Stimulated activated naive CD4-positive, alpha-beta T cell (primary cell): ENCODE data around the gene NIPAL3.
A peak's percentile ranks its signal among the peaks of the same experiment; 100 is the strongest.

Source experiments
- DNase-seq, 6 experiments: peaks; one replicate each; lab custom pipeline; 2025; lab: John Stamatoyannopoulos, UW

Gene NIPAL3

DNA sequence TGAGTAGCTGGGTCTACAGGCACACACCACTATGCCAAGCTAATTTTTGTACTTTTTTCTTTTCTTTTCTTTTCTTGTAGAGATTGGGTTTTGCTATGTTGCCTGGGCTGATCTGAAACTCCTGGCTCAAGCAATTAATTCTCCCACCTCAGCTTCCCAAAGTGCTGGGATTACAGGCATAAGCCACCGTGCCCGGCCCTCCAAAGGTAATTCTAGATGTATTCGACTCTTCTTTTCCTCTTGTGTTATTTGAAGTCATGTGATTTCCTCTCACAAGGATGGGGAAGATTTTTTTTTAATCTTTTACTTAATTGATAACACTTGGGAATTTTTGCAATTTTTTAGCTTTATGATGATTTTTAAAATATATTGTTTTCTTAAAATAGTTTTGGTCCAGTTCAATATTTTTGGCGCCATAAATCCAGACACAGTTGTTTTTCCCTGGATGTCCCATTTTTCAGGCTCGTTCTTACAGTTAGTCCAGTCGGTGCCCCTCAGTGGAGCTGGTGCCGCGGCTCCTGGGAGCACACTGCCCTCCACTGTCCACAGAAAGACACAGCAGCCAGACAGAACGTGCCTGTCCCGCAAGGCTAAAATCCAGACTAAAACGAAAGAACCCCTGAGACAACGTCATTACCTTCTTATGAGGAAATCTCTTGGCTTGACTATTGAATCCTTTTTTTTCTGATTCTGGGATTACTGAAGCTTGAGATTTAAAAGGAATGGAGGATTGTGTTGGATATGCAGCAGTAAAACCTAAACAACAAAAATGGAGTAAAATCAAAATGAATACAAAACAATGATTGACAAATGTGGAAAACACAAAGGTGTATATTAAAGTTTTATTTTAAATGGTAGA is 24.4 kb upstream of the NIPAL3 start:
- DNase-seq = peak; percentile 9 to 60 (median 50)

DNA sequence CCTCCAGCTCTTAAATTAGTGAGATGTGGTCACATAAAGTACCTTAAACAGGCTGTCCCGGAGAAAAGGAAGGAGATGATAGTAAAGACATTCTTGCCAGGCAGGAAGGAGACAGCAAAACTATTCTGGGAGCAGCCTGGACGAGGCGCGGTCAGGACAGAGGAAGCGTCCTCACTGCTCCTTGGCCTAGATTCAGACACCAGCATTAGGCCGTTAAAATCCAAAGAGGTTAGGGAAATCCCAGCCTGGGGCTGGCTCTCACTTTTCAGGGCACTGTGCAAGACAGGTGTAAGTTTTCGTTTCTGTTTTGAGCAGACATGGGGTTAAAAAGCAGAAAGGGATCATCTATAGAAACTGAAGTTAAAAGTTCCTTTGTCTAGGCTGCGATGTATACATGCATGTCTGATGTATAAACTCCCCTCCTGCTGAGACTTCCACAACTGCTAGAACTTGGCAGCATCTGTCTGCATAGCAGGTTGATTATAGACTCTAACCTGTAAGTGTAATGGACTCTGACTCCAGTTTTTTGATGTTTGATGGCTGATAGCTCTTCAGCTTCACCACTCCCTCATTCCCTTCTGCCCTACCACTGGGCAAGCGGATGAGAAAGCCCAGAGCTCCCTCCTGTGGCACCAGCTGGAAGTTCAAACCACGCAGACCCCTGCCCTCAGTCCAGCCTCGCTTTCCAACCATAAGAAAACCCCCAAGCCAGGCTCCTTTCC is 23.6 kb upstream of the NIPAL3 start:
- DNase-seq = peak; percentile 12 to 55 (median 35)

DNA sequence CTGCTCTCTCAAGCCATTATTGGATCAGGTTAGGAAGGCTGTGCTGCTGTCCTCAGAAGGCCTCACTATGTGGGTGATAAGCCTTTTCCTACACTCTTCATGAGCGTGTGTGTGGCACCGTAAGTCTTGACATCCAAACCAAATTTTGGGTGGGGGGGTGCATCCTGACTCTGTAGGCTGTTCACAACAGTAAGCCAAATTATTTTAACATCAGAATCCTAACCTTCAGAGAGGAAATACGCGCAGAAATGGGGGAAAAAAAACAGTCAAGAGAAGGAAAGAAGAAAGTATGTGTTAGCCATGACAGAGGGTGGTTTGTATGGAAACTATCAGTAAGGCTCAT is 23.0 kb upstream of the NIPAL3 start:
- DNase-seq = no peak

DNA sequence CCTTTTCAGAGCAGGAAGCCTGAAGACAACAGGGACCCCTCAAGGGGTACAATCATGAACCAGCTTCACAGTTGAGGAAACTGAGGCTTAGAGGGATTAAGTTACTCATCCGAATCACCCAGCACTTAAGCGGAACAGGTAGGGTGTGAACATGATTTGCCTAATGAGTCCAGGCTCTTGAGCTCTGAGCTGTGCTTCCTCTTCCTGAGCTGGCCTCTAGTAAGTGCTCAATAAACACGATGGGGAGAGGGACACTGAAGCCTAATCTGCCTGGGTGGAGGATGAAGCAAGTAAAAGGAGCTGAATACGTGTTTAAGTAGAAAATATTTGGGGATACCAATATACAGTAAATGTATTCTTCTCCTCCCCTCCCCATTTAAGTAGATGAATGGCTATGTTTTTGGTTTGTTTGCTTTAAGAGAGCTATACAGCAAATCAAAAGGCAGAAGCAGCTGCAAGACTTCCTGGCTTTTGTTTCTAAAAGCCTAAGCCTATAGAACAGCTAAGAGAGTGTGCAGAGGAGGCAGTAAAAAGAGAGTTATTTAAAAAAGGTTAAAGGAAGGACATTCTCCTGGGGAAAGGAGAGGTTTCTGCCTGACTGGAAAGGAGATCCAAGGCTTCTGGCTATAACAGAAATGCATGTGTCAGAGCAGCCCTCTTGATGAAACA is 22.5 kb upstream of the NIPAL3 start:
- DNase-seq = peak in 3 of 6 experiments; percentile 19 to 46 (median 42)

DNA sequence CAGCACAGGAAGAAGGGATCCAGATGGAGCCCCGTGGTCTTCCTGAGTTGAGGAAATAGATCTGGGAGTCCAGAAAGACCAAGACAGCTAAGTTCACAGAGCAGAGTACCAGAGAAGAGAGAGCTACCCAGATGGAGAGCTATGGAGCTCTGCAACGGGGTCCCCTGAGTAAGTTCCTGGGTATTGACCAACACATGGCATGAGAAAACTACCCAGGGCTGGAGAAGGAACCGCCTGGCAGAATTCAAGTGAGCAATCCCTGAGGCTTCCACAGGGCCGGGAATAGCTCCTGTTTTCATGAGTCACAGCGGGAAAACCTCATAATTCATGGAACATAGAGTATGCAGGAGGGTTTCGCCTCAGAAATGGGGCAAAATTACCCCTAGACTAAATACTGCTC is 21.7 kb upstream of the NIPAL3 start:
- DNase-seq = no peak

- no peak for DNase-seq
Measured at GRCh38 chr1:24400065-24400464, 15.5 kb upstream of the NIPAL3 start.

- DNase-seq = no peak
Measured at GRCh38 chr1:24403806-24404205, 11.8 kb upstream of the NIPAL3 start.

DNA sequence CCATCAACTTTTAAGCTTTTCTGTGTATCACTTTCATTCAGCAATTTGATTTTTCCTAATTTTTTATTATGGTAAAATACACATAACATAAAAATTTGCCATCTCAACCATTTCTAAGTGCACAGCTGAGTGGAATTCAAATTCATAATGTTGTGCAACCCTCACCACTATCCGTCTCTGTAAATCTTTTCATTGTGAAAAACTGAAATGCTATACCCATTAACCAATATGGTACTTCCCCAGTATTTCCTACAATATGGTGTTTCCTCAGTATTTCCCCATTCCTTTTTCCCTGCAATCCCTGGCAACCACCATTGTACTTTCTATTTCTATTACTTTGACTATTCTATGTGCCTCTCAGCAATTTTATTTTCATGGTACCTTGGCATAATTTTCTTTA is 8.8 kb upstream of the NIPAL3 start:
- no peak for DNase-seq

- no peak for DNase-seq
Measured at GRCh38 chr1:24409535-24409934, 6.1 kb upstream of the NIPAL3 start.

DNA sequence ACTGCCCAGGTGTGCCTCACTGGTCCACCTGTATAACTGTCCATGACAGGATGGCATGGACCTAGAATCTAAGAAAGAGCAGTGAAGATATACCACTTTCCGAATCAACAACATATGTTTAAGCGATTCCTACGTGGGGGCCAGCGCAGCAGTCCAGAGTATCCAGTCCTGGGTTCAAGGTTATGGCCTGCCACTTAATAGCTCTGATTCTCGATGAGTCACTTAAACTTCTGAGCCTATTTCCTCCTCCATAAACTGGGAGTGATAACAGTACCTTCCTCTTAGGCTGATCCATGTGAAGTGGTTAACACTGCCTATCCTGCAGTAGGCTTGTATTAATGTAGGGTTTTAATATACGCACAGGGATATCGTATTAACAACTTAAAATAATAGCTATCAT is 4.9 kb upstream of the NIPAL3 start:
- no peak for DNase-seq

DNA sequence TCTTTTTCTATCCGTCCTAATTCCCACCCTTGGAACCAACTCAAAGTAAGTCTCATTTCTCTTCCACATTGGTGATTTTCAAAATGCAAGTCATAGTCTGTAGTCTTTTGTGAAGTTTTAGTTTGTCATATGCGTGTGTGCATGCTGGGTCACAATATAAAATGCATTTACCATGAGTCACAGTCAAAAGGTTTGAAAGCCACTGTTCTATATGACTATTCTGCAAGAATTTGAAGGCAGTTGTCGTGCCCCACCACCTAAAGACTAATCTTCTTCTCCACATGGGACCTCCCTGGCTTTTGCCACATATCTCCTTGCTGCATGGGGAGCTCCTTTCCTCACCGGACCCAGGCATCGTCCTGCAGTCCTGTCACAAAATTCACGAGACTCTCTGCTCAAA is 3.6 kb upstream of the NIPAL3 start:
- no peak for DNase-seq

GRCh38 chr1:24412408-24412807 is 3.2 kb upstream of the NIPAL3 start:
- DNase-seq = no peak

DNA sequence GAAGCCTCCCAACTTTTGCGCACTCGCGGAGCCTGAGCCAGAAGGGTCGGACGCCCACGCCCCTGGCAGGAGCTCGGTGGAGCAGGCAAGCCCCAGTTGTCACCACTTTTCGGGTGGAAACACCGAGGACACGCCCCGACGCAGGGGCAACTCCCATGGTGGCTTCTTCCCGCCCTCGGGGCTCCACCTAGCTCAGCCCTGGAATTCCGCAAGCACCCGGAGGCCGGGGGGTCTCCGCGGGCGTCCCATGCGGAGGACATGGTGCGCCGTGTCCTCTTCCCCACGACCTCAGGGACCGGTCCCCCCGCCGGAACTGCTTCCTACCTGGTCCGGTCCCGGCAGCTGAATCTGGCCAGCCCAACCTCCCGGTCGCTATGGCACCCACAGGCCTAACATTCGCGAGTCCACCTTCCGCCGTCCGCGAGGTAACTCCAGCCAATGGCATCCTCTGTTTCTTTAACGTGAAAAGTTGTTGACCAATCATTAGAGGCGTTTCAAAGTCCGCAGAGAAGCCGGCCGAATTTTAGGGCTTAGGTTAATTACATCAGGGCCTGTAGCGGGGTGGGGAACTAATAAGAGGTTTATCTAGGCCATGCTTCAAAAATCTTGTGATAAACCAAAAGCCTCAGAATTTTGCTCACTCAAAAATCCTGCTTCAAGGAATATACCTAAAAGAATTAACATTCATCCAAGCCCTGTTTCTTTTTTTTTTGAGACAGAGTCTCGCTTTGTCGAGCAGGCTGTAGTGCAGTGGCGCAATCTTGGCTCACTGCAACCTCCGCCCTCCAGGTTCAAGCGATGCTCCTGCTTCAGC is 2.0 kb upstream of the NIPAL3 start, which contains the start of gene STPG1:
Gene STPG1, minus strand, starts transcription at position 433 of the 814 bp plus-strand sequence. CDS start 12,394 bp downstream, outside the sequence.
- peak; percentile 47 to 81 (median 63) for DNase-seq

- peak in 1 of 6 experiments; percentile 55 for DNase-seq
Measured at GRCh38 chr1:24414775-24415333, 748 bp upstream of the NIPAL3 start.

GRCh38 chr1:24415910-24416665 is 486 bp downstream of the NIPAL3 start:
- DNase-seq = no peak

- peak in 5 of 6 experiments; percentile 16 to 69 (median 52) for DNase-seq
Measured at GRCh38 chr1:24416666-24417391, 1.2 kb downstream of the NIPAL3 start.

DNA sequence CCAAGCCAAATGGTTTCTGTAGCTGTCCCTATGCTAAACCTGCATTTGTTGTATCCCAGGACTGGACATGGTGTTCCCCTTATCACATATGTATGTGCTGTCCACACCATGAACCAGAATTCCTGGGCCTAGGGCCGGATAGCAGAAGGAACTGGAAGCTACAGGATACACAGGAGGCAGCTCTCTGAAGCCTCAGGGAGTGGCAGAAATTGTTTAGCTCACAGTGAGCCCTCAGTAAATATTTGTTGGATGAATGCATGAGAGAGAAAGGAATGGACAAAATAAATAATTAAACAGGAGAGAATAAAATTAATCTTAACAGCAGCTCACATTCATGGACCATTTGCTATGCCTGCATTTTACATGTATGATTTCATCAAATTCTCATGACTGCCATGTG is 2.1 kb downstream of the NIPAL3 start:
- DNase-seq = no peak

DNA sequence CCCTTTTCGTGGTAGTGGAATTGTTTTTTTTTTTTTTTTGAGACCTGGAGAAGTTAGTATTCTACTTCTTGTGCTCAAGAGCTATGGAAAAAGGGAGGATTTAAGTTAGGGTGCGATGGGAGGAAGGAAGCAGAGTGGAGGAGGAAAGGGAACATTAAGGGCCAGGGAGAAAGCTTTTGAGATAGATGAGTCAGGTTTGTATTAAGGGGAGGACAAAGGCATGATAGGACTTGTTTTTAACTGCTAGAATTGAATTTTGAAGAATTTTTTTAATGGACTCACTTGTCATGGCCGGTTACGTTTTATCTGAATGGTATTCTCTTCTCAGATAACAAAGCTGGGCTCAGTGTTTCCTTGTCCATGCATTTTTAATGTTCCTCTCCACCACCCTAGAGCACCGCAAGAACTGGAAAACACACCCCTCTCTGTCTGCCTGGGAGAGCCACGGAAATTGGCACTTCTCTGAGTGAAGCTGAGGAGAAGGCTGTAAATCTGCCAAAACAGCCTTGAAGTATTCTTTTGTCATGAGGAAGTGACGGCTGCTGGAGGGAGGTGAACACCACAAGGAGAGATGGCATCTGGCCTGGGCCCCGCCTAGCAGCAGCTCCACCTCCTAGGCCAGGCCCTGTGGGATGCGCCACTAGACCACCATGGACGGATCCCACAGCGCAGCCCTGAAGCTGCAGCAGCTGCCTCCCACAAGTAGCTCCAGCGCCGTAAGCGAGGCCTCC is 3.5 kb downstream of the NIPAL3 start:
- DNase-seq = peak in 2 of 6 experiments; percentile 9 to 23

- no peak for DNase-seq
Measured at GRCh38 chr1:24420547-24420946, 4.9 kb downstream of the NIPAL3 start.
